ENCODE results near the gene FBXL14. TPM values are rescaled to one million over a fixed set of nuclear protein-coding genes. Genes with fewer than 3 reads are reported as not detected.

Gene FBXL14
- total and polyA plus RNA-seq, 9 of the 15 experiments (the other 6 are each of a cell fraction or from before 2014, with no cell fraction given), result 0.13 to 9.8 (median 3.3) TPM

GRCh38 chr12:1594261-1595025, at the start of gene FBXL14 (continued):
- TF ChIP-seq ZNF609 (CRISPR knock-in tag; IDR thresholded peaks at IDR 0.05; ENCODE audit: borderline replicate concordance) (no peak), ATF7 (IDR thresholded peaks at IDR 0.05) (peak; percentile 98), ZC3H11A (IDR thresholded peaks at IDR 0.05; ENCODE audit: low read depth, low read length) (no peak), SAP30 (IDR thresholded peaks at IDR 0.05; ENCODE audit: borderline replicate concordance, insufficient read depth, low read depth, low read length, poor library complexity, severe bottlenecking) (peak; percentile 18), VEZF1 (CRISPR knock-in tag; IDR thresholded peaks at IDR 0.05) (peak; percentile 79), NFIC (IDR thresholded peaks at IDR 0.05) (no peak), USF2 (CRISPR knock-in tag; IDR thresholded peaks at IDR 0.05) (peak; percentile 75), ZNF12 (CRISPR knock-in tag; IDR thresholded peaks at IDR 0.05) (no peak), GABPB1 (CRISPR knock-in tag; IDR thresholded peaks at IDR 0.05) (no peak)
- TF ChIP-seq, protein P1, sequence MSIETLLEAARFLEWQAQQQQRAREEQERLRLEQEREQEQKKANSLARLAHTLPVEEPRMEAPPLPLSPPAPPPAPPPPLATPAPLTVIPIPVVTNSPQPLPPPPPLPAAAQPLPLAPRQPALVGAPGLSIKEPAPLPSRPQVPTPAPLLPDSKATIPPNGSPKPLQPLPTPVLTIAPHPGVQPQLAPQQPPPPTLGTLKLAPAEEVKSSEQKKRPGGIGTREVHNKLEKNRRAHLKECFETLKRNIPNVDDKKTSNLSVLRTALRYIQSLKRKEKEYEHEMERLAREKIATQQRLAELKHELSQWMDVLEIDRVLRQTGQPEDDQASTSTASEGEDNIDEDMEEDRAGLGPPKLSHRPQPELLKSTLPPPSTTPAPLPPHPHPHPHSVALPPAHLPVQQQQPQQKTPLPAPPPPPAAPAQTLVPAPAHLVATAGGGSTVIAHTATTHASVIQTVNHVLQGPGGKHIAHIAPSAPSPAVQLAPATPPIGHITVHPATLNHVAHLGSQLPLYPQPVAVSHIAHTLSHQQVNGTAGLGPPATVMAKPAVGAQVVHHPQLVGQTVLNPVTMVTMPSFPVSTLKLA (conservative IDR thresholded peaks at IDR 0.05), result no peak; a peak in 1 of 4 replicates
- TF ChIP-seq, protein P2, sequence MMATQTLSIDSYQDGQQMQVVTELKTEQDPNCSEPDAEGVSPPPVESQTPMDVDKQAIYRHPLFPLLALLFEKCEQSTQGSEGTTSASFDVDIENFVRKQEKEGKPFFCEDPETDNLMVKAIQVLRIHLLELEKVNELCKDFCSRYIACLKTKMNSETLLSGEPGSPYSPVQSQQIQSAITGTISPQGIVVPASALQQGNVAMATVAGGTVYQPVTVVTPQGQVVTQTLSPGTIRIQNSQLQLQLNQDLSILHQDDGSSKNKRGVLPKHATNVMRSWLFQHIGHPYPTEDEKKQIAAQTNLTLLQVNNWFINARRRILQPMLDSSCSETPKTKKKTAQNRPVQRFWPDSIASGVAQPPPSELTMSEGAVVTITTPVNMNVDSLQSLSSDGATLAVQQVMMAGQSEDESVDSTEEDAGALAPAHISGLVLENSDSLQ (IDR thresholded peaks at IDR 0.05), result peak; percentile 58
- TF ChIP-seq, protein P3, sequence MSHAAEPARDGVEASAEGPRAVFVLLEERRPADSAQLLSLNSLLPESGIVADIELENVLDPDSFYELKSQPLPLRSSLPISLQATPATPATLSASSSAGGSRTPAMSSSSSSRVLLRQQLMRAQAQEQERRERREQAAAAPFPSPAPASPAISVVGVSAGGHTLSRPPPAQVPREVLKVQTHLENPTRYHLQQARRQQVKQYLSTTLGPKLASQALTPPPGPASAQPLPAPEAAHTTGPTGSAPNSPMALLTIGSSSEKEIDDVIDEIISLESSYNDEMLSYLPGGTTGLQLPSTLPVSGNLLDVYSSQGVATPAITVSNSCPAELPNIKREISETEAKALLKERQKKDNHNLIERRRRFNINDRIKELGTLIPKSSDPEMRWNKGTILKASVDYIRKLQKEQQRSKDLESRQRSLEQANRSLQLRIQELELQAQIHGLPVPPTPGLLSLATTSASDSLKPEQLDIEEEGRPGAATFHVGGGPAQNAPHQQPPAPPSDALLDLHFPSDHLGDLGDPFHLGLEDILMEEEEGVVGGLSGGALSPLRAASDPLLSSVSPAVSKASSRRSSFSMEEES (CRISPR knock-in tag; IDR thresholded peaks at IDR 0.05), result no peak
- TF ChIP-seq, protein P4, sequence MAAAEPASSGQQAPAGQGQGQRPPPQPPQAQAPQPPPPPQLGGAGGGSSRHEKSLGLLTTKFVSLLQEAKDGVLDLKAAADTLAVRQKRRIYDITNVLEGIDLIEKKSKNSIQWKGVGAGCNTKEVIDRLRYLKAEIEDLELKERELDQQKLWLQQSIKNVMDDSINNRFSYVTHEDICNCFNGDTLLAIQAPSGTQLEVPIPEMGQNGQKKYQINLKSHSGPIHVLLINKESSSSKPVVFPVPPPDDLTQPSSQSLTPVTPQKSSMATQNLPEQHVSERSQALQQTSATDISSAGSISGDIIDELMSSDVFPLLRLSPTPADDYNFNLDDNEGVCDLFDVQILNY (CRISPR knock-in tag; IDR thresholded peaks at IDR 0.05), result no peak
